GM21529 (cell line): ENCODE measurements around the gene SDHA.
"Not testable (repeated sequence)": the region's sequence is repeated elsewhere in the genome, so short reads cannot be mapped to it uniquely, and the experiment has no call there.

Experiments used
- ATAC-seq: cut with Tn5 transposase; IDR thresholded peaks from one replicate; pipeline ENCODE4 v1.9.1; 2021; ENCODE audit not compliant: unreplicated experiment

Gene SDHA

DNA sequence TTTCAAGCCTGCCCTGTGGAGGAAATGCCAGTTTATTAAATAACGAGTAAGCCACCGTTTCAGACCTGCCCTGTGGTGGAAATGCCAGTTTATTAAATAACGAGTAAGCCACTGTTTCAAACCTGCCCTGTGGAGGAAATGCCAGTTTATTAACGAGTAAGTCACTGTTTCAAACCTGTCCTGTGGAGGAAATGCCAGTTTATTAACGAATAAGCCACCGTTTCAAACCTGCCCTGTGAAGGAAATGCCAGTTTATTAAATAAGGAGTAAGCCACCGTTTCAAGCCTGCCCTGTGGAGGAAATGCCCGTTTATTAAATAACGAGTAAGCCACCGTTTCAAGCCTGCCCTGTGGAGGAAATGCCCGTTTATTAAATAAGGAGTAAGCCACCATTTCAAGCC lies 33.9 kb downstream of the SDHA start:
- not testable (repeated sequence) for ATAC-seq

DNA sequence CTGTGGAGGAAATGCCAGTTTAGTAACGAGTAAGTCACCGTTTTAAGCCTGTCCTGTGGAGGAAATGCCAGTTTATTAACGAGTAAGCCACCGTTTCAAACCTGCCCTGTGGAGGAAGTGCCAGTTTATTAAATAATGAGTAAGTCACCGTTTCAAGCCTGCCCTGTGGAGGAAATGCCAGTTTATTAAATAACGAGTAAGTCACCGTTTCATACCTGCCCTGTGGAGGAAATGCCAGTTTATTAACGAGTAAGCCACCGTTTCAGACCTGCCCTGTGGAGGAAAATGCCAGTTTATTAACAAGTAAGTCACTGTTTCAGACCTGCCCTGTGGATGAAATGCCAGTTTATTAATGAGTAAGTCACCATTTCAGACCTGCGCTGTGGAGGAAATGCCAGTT lies 34.4 kb downstream of the SDHA start:
- ATAC-seq = no peak

DNA sequence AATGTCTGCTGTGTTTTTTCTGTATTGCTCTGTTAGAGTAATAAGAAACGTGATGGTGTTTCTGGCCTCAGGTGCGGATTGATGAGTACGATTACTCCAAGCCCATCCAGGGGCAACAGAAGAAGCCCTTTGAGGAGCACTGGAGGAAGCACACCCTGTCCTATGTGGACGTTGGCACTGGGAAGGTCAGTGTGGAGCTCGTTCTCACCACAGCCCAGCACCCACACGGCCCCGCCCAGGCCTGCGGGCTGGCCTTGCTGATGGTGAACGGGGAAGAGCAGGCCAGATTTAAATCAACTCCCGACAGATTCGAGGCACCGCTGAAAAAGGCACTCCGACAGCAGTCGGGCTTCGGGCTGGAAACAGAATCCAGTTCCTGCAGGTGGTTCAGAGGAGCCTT lies 36.2 kb downstream of the SDHA start:
- ATAC-seq = not testable (repeated sequence)

DNA sequence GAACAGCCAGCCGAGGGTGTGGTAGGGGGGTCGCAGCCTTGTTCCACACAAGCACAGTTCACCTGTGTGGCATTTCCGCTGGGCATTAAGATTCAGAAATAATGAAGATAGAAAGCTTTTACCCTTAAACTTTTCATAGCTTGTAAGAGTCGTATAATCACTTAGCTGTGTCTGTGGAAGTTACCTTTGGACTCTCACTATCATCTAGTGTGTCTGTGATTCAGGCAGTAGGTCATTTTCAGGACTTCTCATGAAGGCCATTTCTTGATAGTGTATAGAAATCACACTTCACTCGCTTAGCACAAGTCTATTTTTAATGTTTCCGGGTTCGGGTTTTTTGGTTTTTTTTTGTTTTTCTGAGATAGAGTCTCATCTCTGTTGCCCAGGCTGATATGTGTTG lies 37.0 kb downstream of the SDHA start:
- ATAC-seq = not testable (repeated sequence)

DNA sequence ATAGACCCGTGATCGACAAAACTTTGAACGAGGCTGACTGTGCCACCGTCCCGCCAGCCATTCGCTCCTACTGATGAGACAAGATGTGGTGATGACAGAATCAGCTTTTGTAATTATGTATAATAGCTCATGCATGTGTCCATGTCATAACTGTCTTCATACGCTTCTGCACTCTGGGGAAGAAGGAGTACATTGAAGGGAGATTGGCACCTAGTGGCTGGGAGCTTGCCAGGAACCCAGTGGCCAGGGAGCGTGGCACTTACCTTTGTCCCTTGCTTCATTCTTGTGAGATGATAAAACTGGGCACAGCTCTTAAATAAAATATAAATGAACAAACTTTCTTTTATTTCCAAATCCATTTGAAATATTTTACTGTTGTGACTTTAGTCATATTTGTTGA lies 38.2 kb downstream of the SDHA start:
- not testable (repeated sequence) for ATAC-seq

DNA sequence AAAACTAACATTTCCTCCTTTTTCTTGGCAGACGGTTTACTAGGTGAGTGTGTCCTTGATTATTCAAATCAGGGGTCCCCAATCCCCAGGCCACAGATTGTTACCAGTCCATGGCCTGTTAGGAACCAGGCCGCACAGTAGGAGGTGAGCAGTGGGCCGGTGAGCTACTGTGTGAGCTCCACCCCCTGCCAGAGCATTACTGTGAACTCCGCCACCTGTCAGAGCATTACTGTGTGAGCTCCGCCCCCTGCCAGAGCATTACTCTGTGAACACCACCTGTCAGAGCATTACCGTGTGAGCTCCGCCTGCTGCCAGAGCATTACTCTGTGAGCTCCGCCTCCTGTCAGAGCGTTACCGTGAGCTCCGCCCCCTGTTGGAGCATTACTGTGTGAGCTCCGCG lies 39.0 kb downstream of the SDHA start:
- no peak for ATAC-seq

DNA sequence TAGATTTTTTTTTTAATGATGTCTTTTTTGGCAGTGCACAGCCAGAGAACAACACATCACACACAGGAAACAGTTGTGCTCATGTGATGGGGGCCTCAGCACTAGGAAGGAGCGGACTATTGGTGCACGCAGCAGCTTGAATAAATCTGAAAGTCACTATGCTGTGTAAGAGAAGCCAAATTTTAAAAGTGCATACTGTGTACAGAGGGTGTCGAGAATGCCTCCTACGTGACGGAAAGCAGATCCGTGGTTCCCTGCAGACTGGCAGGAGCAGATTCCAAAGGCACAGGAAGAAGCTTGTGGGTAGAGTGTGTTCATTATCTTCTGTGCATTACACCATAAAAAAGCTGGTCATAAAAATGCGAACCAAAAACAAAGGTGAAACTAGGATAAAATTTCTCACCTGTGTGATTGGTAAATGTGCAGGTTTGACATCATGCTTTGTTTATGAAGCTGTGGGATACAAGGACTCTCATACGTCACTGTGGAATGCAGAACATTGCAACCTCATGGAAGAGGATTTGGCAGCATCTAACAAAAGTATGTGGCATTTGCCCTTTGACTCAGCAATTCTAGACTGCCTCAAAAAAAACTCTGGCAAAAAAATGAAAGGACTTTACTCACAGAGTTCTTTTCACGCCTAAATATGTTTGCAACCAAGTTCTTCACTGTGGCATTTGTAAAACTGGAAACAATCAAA lies 45.3 kb downstream of the SDHA start:
- ATAC-seq = not testable (repeated sequence)

- ATAC-seq = no peak
Measured at GRCh38 chr5:264338-264737, 46.2 kb downstream of the SDHA start.

- not testable (repeated sequence) for ATAC-seq
Measured at GRCh38 chr5:266311-267026, 48.3 kb downstream of the SDHA start.

DNA sequence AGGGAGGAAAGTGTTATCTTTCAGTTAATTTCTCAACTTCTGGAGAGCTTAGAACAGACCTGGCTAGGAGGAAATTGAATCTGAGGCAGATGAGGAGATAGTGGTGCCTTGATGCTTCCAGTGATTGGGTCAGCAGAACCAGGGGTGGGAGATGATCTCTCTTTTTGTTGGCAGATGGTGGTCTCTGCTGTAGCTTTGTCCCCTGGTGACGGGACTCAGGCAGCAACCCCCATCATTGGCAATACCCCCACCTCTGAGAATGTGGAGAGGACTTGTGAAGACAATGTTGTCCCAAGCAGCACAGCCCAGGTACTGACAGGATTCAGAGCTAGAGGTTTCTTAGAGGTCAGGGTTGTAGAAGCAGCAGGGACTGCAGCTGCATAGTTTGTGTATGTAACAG lies 49.6 kb downstream of the SDHA start:
- ATAC-seq = no peak

DNA sequence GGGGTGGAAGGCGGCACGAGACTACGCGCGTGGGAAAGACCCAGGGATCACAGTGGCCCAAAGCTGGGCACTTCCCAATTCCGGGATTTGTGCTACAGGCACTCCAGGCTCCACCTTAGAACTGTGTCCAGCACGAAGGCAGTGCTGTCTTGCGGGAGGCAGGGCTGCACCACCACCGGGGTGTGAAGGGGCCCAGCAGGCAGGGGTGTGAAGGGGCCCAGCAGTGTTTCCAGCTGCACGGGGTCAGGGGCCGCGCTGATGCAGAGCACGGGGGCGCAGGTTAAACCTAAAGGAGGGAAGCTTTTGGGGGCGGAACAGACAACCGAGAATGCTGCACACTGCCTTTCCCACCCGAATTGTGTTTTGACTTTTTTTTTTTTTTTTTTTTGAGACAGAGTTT lies 52.2 kb downstream of the SDHA start:
- no peak for ATAC-seq

GRCh38 chr5:271828-272167 lies 53.7 kb downstream of the SDHA start:
- ATAC-seq = not testable (repeated sequence)

- not testable (repeated sequence) for ATAC-seq
Measured at GRCh38 chr5:273091-273490, 55.0 kb downstream of the SDHA start.

DNA sequence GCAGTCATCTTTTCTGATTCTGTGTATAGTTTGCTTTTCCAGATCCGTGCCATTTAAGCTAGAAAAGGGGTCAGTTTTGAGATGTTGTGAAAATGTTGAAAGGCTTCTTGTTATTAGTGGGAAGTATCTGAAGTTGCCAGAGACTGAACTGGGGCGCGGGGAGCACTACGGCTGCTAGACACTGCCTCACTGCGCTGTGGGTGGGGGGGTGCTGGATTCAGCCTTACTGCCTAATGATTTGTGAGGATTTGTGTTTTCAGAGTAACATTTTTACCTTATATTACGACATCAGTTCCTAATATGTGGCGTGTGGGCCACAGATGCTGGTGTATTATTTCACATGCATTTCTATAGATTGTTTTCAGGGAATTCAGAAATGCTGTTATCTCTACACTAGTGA lies 55.4 kb downstream of the SDHA start:
- ATAC-seq = not testable (repeated sequence)

DNA sequence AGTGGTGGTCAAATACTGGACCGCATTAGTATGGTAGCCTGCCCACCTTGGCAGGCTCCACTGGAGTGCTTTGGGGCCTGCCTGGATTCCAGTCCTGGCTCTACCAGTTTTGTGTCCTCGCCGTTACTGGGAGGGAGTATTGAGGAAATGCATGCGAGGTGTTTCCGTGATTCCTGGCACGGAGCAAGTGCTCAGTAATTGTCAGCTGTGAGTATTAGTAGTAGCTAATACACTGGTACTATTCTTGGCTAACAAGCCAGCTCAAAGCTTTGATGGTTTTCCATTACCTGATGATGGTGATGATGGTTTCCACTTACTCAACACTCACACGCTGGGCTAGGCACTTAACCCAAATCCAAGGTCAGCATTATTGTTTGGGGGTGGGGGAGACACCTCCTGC lies 56.2 kb downstream of the SDHA start:
- ATAC-seq = not testable (repeated sequence)

- no peak for ATAC-seq
Measured at GRCh38 chr5:278646-279045, 60.5 kb downstream of the SDHA start.

DNA sequence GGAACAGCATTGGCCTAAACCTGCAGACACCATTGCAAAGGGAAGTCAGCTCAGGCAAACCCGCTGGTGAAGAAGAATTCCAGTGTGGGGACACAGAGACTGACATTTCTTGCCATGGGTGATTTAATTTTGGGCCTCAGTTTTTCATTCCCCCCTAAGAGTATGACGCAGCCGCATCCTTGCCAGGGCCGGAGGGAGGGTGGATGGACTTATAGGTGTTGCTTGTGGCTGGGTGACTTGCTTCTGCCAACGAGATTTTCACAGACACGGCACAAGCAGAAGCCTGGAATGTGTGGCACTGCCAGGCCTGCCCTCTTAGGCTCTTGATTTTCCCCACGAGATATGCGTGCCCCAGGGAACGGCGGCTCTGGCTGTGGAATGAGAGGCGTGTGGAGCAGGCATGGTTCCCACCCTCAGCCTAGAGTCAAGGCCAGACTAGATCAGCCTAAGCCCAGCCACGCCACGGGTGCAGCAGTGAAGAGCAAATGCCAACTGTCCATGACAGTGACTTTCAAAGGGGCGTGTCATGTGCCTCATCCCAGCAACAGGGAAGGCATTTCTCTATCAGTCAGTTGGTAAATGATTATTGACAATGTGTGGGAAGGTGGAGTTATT lies 61.0 kb downstream of the SDHA start:
- ATAC-seq = not testable (repeated sequence)

DNA sequence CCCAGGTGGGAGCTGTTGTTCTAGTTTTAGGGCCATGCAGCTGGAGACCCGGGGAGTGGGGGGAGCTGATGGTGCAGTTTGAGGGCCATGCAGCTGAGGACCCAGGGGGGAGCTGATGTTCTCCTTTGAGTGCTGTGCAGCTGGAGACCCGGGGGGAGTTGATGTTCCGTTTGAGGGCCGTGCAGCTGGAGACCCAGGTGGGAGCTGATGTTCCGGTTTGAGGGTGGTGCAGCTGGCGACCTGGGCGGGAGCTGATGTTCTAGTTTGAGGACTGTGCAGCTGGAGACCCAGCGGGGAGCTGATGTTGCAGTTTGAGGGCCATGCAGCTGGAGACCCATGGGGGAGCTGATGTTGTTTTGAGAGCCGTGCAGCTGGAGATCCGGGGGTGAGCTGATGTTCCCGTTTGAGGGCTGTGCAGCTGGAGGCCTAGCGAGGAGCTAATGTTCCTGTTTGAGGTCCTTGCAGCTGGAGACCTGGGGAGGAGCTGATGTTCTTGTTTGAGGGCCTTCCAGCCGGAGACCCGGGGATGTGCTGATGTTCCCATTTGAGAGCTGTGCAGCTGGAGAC lies 68.0 kb downstream of the SDHA start:
- no peak for ATAC-seq

DNA sequence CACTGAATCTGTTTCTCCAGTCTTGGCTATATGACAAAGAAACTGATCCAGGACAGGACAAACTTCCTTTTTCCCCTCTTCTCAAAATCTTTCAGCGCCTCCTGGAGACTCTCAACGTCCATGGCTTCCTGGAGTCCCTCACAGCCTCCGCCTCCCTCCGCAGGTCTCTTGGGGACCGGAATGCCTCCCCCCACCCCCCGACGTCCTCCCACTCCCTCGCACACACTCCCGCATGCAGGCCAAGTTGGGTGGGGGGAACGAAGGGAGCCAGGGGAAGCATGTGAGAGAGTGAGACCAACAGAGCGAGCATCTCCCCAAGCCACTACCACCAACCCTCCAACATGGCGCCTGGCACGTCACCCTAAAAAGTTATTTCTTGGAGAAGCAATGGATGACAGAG lies 72.1 kb downstream of the SDHA start:
- ATAC-seq = not testable (repeated sequence)

DNA sequence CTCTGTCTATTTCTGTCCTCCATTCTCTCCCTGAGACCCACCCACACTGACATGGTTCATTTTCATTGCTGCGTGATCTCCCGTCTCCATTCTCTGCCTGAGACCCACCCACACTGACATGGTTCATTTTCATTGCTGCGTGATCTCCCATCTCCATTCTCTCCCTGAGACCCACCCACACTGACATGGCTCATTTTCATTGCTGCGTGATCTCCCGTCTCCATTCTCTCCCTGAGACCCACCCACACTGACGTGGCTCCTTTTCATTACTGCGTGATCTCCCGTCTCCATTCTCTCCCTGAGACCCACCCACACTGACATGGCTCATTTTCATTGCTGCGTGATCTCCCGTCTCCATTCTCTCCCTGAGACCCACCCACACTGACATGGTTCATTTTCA lies 73.2 kb downstream of the SDHA start:
- ATAC-seq = not testable (repeated sequence)

DNA sequence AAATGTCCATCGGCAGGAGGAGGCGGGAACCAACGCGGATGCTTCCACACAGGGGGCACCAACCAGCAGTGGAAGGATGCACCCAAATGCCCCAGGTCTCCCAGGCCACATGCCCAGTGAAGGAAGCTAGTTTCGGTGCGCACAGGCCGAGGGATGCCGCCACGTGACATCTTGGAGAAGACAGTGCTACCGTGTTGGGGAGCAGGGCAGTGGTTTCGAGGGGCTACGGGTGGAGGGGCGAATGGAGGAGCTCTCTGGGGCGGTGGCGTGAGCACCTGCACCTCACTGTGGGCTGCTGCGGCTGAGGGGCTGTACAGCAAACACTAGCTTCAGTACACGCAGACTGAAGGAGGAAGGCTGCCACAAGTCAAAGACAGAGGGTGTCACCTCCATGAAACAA lies 76.7 kb downstream of the SDHA start:
- not testable (repeated sequence) for ATAC-seq

- not testable (repeated sequence) for ATAC-seq
Measured at GRCh38 chr5:296207-296606, 78.1 kb downstream of the SDHA start.
